B cell (primary cell): ENCODE results near the gene KCNC4.

ENCODE experiments used
- EZH2 ChIP-seq: IDR thresholded peaks from 2 replicates; pipeline ENCODE4 v1.6.1; 2012; ENCODE audit warnings: borderline replicate concordance, low read depth, mild to moderate bottlenecking, moderate library complexity, low read length; ENCODE audit not compliant: insufficient read depth, poor library complexity, severe bottlenecking
- TF ChIP-seq, protein P1 (sequence below): fragments of 200-600 bp; IDR thresholded peaks from one replicate; pipeline ENCODE4 v1.8.0; 2022; ENCODE audit warnings: antibody characterized with exemption, mild to moderate bottlenecking

DNA sequence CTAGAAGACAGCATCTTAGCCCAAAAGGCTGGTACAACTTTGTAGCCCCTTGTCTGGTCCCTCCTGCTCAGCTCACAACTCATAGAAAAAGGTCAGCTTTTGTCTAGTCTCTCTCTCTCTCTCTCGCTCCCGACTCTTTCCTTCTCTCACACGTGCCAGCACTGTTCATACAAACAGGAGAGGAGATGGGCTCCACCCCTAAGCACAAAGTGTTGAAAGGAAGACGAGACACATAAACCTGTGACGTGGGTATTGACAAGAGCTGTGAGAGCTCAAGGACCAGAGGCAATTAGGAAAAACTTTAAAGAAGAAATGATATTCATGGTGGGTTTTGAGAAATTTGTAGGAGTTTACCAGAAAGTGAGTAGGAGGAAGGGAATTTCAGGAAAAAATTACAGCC lies 23.6 kb upstream of the KCNC4 start:
- TF ChIP-seq, protein P1, sequence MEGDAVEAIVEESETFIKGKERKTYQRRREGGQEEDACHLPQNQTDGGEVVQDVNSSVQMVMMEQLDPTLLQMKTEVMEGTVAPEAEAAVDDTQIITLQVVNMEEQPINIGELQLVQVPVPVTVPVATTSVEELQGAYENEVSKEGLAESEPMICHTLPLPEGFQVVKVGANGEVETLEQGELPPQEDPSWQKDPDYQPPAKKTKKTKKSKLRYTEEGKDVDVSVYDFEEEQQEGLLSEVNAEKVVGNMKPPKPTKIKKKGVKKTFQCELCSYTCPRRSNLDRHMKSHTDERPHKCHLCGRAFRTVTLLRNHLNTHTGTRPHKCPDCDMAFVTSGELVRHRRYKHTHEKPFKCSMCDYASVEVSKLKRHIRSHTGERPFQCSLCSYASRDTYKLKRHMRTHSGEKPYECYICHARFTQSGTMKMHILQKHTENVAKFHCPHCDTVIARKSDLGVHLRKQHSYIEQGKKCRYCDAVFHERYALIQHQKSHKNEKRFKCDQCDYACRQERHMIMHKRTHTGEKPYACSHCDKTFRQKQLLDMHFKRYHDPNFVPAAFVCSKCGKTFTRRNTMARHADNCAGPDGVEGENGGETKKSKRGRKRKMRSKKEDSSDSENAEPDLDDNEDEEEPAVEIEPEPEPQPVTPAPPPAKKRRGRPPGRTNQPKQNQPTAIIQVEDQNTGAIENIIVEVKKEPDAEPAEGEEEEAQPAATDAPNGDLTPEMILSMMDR, result no peak
- no peak for TF ChIP-seq EZH2
